ENCODE results near the gene RPP25L.

RPP25L gene

DNA sequence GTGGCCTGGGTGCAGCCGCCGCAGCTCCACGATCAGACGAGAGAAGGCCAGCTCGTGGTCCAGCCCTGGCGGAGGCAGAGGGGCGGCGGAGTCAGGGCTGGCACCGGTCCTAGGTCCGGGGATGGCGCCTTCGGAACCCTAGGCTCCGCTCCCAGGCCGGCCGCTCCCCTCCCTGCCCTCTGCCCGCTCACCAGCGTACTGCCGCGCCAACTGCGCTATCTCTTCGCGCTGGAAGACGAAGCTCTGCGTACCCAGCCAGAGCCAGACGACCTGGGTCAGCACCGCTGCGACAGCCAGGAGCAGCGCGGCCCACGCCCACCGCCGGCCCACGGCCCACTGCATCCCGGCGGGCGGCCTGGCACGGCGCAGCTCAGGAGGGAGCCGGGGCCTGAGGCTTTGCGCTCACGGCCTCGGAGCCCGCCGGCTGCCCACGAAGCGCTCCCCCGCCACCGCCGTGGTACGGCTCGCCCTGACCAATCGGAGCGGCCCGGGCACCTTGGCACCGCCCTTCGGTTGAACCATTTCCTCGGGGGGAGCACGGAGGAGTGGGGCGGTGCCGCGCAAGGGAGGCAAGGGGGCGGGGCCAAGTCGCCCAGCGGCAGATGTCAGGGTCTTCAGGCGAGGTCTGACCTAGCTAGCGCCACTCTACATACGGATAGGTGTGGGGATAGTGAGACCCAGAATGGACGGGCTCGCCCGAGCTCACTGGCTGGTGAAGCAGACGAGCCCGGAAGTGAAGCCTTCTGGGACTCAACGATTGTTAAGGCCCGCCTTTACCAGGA lies 25.6 kb upstream of the RPP25L start, which contains the start of gene SIGMAR1:
Gene SIGMAR1, minus strand, starts transcription at position 432 of the 782 bp plus-strand sequence. Its CDS starts 90 bp downstream, at position 342.
- peak within 1 kb of the TSS; percentile 72 for H3K4me3 ChIP-seq (ENCODE audit: low read depth, low read length)
- DNase-seq (ENCODE audit: low read depth) = peak; percentile 94
- TF ChIP-seq, protein P1, sequence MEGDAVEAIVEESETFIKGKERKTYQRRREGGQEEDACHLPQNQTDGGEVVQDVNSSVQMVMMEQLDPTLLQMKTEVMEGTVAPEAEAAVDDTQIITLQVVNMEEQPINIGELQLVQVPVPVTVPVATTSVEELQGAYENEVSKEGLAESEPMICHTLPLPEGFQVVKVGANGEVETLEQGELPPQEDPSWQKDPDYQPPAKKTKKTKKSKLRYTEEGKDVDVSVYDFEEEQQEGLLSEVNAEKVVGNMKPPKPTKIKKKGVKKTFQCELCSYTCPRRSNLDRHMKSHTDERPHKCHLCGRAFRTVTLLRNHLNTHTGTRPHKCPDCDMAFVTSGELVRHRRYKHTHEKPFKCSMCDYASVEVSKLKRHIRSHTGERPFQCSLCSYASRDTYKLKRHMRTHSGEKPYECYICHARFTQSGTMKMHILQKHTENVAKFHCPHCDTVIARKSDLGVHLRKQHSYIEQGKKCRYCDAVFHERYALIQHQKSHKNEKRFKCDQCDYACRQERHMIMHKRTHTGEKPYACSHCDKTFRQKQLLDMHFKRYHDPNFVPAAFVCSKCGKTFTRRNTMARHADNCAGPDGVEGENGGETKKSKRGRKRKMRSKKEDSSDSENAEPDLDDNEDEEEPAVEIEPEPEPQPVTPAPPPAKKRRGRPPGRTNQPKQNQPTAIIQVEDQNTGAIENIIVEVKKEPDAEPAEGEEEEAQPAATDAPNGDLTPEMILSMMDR (conservative IDR thresholded peaks at IDR 0.05; ENCODE audit: low read depth, low read length) = no peak

DNA sequence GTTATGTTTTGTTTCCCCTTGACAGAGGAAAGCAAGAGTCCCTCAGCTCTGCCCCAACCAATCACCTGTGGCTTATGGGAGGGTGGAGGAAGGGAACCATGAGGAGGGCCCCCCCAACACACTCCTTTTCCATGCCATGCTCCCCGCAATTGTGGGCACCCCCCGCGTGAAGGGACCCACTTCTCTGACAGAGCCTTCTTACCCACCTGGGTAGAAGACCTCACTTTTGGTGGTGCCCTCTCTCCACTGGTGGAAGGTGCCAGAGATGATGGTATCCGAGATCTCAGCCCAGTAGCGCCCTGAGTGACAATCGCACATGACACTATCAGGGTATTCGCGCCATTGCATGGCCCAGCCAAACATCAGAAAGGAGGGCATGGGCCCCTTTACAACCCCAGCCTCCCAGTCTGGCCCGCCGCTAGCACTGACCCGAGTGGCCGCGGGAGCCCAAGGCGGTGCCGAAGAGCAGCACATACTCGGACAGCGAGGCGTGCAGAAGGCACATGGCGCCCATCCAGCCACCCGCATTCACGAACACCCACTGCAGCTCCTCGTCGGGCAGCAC lies 25.0 kb upstream of the RPP25L start:
- peak overlapping the region; percentile 72 for H3K4me3 ChIP-seq (ENCODE audit: low read depth, low read length)
- peak; percentile 35 for DNase-seq (ENCODE audit: low read depth)
- TF ChIP-seq, protein P1 (conservative IDR thresholded peaks at IDR 0.05; ENCODE audit: low read depth, low read length) = no peak

DNA sequence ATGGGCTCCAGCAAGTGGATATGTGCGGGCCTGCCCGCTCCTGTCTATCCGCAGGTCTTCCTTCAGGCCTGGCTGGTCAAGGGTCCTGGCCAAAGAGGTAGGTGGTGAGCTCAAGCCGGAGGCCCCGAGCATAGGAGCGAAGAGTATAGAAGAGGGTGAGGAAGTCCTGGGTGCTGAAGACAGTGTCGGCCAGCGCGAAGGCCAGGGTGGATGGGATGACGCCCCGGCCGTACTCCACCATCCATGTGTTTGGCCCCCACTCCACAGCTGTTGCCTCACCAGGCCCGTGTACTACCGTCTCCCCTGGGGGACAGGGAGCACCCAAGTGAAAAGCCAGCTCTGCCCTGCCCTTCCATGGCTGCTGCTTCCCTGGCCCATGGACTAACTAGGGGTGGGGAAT lies 23.7 kb upstream of the RPP25L start:
- TF ChIP-seq, protein P1 (conservative IDR thresholded peaks at IDR 0.05; ENCODE audit: low read depth, low read length) = no peak
- DNase-seq (ENCODE audit: low read depth) = no peak

DNA sequence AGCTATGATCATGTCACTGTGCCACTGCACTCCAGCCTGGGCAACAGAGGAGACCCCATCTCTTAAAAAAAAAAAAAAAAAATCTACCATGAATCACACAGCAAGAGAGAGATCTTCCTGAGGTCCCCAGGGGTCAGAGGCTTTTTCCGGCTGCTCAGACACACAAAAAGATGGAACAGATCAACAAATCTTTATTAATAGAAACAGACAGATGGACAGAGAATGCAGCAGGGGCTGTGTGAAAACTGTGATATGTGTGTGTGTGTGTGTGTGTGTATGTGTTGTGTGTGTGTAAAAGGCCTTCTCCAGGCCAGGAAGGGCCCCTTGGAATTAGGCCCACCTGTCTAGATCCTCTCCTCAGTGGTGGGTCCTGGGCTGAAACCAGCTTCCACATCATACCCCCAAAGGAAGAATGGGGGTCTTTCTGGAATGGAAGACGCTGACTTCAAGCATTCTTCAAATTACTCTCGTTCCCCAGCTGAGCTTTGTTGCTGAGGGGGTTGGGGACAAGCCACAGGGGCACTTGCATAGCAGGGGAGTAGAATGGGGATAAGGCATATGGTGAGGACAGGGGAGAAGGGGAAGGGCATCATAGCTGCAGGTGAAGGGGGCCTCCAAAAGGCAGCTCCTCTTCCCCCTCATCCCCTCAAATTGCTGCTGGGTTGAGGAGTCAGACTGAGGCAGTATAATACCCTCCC lies 22.8 kb upstream of the RPP25L start:
- no peak for DNase-seq (ENCODE audit: low read depth)
- TF ChIP-seq, protein P1 (conservative IDR thresholded peaks at IDR 0.05; ENCODE audit: low read depth, low read length) = no peak
- H3K4me3 ChIP-seq (ENCODE audit: low read depth, low read length) = no peak overlapping the region

More for the DNA sequence above, 23.7 kb upstream of the RPP25L start:
- H3K4me3 ChIP-seq (ENCODE audit: low read depth, low read length) = no peak overlapping the region

DNA sequence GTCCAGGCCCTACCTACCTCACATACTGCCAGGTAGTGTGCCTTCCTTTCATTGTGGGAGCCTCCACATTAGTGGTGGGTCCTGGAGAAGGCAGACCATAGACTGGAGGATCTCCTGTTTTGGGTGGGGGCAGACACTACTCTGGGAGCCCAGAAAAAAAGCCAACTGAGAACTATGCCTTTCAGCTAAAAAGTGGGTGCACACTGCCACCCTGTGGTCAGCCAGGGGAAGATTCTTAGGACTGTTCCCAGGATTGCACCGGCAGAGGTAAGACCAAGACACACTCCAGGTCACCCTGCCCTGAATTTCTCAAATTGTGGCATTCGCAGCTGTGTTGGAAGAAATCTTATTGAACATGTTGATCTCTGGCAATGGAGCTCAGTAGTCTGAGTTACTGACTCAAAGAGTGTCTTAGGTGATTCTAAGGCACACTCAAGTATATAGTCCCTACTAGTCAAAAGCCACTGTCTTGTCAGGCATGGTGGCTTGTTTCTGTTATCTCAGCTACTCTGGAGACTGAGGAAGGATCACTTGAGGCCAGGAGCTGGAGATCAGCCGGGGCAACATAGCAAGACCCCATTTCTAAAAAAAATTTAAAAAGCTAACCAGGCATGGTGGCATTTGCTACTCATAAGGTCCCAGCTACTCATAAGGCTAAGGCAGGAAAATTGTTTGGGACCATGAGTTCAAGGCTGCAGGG lies 22.1 kb upstream of the RPP25L start:
- TF ChIP-seq, protein P1 (conservative IDR thresholded peaks at IDR 0.05; ENCODE audit: low read depth, low read length) = peak; percentile 91
- H3K4me3 ChIP-seq (ENCODE audit: low read depth, low read length) = no peak overlapping the region
- peak; percentile 80 for DNase-seq (ENCODE audit: low read depth)

DNA sequence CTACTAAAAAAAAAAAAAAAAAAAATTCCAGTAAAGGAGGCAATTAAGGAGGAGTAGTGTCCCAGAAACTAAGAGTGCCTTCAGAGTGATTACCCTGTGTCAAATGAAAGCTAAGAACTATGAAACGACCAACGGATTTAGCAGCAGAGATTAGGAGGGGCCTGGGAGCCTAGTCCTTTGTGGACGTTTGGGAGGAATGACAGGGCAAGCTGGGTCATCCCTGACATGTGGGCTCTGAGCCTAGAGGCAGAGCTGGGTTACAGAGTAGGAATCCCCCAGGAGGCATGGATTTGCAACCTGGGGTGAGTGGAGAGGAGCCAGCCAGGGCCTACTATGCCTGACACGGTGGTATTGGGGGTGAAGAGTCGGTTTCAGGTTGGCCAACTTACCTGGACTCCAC lies 21.3 kb upstream of the RPP25L start:
- H3K4me3 ChIP-seq (ENCODE audit: low read depth, low read length) = no peak overlapping the region
- DNase-seq (ENCODE audit: low read depth) = no peak
- TF ChIP-seq, protein P1 (conservative IDR thresholded peaks at IDR 0.05; ENCODE audit: low read depth, low read length) = no peak

All from choroid plexus epithelial cell (primary cell).